SU-DHL-6 (cell line): ENCODE results near the gene DMAC1.
A peak's percentile ranks its signal among the peaks of the same experiment; 100 is the strongest.

Source experiments
- H2AFZ ChIP-seq: fragments of 200-600 bp; sonication (generic); 2 replicates; pipeline ENCODE4 v1.6.1; 2014; ENCODE audit warnings: low read depth, mild to moderate bottlenecking, moderate library complexity, mixed read lengths, antibody characterized with exemption, low read length; ENCODE audit not compliant: severe bottlenecking
- H3F3A ChIP-seq: fragments of 200-600 bp; shearing (Covaris generic); 2 replicates; pipeline ENCODE4 v1.6.0; 2016; ENCODE audit warnings: antibody characterized with exemption, mild to moderate bottlenecking; ENCODE audit not compliant: insufficient read depth
- H3K27ac ChIP-seq: fragments of 200-600 bp; sonication (generic); 2 replicates; pipeline ENCODE4 v1.5.1; 2016; ENCODE audit warnings: low read depth, mild to moderate bottlenecking, low read length, moderate library complexity, mixed read lengths
- H3K27me3 ChIP-seq: fragments of 200-600 bp; sonication (generic), shearing (Covaris generic); 2 replicates; pipeline ENCODE4 v1.6.0; 2014; ENCODE audit warnings: mild to moderate bottlenecking, low read length
- H3K36me3 ChIP-seq: fragments of 200-600 bp; sonication (generic); 2 replicates; pipeline ENCODE4 v1.6.1; 2014; ENCODE audit warnings: mild to moderate bottlenecking, low read length, mixed read lengths
- H3K4me2 ChIP-seq: fragments of 300-600, 200-600 bp; shearing (Covaris generic), sonication (generic); 2 replicates; pipeline ENCODE4 v1.6.0; 2014; ENCODE audit warnings: low read length, low read depth, mild to moderate bottlenecking; ENCODE audit not compliant: poor library complexity, severe bottlenecking
- H3K4me3 ChIP-seq: fragments of 200-600 bp; sonication (generic); 2 replicates; pipeline ENCODE4 v1.5.1; 2014; ENCODE audit warnings: antibody characterized with exemption, low read length, mild to moderate bottlenecking, mixed read lengths; ENCODE audit not compliant: insufficient read depth, poor library complexity, severe bottlenecking
- H3K79me2 ChIP-seq: fragments of 200-600 bp; sonication (generic); 2 replicates; pipeline ENCODE4 v1.6.1; 2014; ENCODE audit warnings: mild to moderate bottlenecking, low read length, moderate library complexity; ENCODE audit not compliant: insufficient read depth
- H3K9ac ChIP-seq: fragments of 200-600 bp; sonication (generic); 2 replicates; pipeline ENCODE4 v1.7.0; 2014; ENCODE audit warnings: mild to moderate bottlenecking, low read length
- H3K9me2 ChIP-seq: fragments of 200-600 bp; sonication (generic); replicated peaks from 2 replicates; pipeline ENCODE4 v1.6.1; 2014; ENCODE audit warnings: low read length; ENCODE audit not compliant: insufficient read depth
- H3K9me3 ChIP-seq: fragments of 200-600 bp; sonication (generic); 2 replicates; pipeline ENCODE4 v1.6.1; 2014; ENCODE audit warnings: low read length, mixed read lengths; ENCODE audit not compliant: insufficient read depth
- H4K20me1 ChIP-seq: fragments of 200-600 bp; sonication (generic); 2 replicates; pipeline ENCODE4 v1.6.1; 2014; ENCODE audit warnings: low read depth, mild to moderate bottlenecking, antibody characterized with exemption, low read length, moderate library complexity, mixed read lengths
- EZH2phosphoT487 ChIP-seq: fragments of 200-600 bp; sonication (generic), shearing (Covaris generic); conservative IDR thresholded peaks from 2 replicates; pipeline ENCODE4 v1.6.1; 2018; ENCODE audit warnings: mild to moderate bottlenecking, antibody characterized with exemption, low read length, moderate library complexity, mixed read lengths
- TF ChIP-seq, protein P1 (sequence below): fragments of 200-600 bp; sonication (generic); IDR thresholded peaks from one replicate; pipeline ENCODE4 v1.5.1; 2017; ENCODE audit warnings: antibody characterized with exemption, mild to moderate bottlenecking, low read length, moderate library complexity; ENCODE audit not compliant: insufficient read depth, poor library complexity, severe bottlenecking

The DMAC1 gene, protein sequence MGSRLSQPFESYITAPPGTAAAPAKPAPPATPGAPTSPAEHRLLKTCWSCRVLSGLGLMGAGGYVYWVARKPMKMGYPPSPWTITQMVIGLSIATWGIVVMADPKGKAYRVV

DNA sequence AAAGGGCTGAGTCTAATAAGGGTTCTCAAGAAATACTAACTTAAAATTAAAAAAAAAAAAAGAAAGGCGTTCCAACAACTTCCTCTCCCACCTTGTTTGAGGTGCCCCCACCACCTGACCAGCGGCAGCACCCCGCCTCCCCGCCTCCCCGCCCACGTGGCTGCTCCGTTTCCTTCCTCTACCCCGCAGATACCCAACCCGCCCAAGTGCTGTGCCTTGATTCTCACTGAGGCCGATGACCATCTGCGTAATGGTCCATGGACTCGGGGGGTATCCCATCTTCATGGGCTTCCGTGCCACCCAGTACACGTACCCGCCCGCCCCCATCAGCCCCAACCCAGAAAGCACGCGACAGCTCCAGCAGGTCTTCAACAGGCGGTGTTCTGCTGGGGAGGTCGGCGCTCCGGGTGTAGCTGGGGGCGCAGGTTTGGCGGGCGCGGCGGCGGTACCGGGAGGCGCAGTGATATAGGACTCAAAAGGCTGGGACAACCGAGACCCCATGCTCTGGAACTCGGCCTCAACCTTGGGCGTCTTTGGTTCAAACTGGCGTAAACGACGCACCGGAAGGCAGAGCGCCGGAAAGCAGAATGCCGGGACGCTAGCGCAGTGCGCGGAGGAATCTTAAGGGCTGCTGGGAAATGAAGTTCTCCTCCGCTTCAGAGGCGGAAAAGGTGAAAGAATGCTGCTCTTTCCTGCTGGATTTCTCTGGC, at the start of gene DMAC1:
Gene DMAC1, minus strand, starts transcription at position 545 of the 710 bp plus-strand sequence. Its CDS starts 44 bp downstream, at position 501.
- H3K9me3 ChIP-seq: no peaks in the 10 kb centered on the region
- H3K79me2 ChIP-seq: peaks cover 8% of the 10 kb centered on the region; the same call in 1 of the 2 replicates
- peak within 1 kb of the TSS; percentile 73 for H3K27ac ChIP-seq
- H3K4me3 ChIP-seq: peak within 1 kb of the TSS; percentile 73
- H3F3A ChIP-seq: no peaks in the 10 kb centered on the region
- no peaks in the 10 kb centered on the region for H3K9me2 ChIP-seq
- H3K27me3 ChIP-seq: no peaks in the 10 kb centered on the region
- peak within 1 kb of the TSS; percentile 83 for H3K9ac ChIP-seq
- H4K20me1 ChIP-seq: no peaks in the 10 kb centered on the region
- no peak for TF ChIP-seq EZH2phosphoT487
- TF ChIP-seq, protein P1, sequence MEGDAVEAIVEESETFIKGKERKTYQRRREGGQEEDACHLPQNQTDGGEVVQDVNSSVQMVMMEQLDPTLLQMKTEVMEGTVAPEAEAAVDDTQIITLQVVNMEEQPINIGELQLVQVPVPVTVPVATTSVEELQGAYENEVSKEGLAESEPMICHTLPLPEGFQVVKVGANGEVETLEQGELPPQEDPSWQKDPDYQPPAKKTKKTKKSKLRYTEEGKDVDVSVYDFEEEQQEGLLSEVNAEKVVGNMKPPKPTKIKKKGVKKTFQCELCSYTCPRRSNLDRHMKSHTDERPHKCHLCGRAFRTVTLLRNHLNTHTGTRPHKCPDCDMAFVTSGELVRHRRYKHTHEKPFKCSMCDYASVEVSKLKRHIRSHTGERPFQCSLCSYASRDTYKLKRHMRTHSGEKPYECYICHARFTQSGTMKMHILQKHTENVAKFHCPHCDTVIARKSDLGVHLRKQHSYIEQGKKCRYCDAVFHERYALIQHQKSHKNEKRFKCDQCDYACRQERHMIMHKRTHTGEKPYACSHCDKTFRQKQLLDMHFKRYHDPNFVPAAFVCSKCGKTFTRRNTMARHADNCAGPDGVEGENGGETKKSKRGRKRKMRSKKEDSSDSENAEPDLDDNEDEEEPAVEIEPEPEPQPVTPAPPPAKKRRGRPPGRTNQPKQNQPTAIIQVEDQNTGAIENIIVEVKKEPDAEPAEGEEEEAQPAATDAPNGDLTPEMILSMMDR: no peak
- H3K36me3 ChIP-seq: peaks cover 20% of the 10 kb centered on the region; the same call in 1 of the 2 replicates
- H2AFZ ChIP-seq: peak within 1 kb of the TSS; percentile 96
- peak within 1 kb of the TSS; percentile 77 for H3K4me2 ChIP-seq

DNA sequence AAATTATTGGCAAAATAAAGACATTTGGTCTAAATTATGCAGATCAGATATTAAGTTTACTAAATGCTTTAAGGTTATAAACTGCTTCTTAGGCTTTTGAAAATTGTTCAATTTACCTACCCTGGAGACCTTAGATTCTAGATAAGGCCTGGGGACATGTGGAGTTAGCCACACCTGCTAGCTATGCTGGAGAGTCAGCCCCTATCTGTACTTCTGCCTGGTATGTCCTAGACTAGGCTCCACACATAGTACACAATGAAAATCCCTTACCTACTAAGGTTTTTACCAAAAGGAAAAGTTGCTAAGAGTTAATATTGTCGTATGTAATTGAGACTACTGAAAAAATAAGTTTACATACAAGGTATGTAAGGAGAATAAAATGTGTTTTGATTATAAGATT, 49.8 kb upstream of the DMAC1 start:
- H3K27ac ChIP-seq: no peak overlapping the region
- no peaks in the 10 kb centered on the region for H3K27me3 ChIP-seq
- H3K9me2 ChIP-seq: 0 out of 2 replicates have a peak, but pooled peaks cover 5% of the 10 kb centered on the region
- no peak overlapping the region for H2AFZ ChIP-seq
- H3K36me3 ChIP-seq: no peaks in the 10 kb centered on the region
- TF ChIP-seq, protein P1: no peak
- TF ChIP-seq EZH2phosphoT487: no peak
- H4K20me1 ChIP-seq: no peaks in the 10 kb centered on the region
- no peak overlapping the region for H3K4me3 ChIP-seq
- H3K9me3 ChIP-seq: no peaks in the 10 kb centered on the region
- H3K9ac ChIP-seq: no peak overlapping the region
- no peaks in the 10 kb centered on the region for H3K79me2 ChIP-seq
- no peak overlapping the region for H3K4me2 ChIP-seq
- H3F3A ChIP-seq: no peaks in the 10 kb centered on the region

DNA sequence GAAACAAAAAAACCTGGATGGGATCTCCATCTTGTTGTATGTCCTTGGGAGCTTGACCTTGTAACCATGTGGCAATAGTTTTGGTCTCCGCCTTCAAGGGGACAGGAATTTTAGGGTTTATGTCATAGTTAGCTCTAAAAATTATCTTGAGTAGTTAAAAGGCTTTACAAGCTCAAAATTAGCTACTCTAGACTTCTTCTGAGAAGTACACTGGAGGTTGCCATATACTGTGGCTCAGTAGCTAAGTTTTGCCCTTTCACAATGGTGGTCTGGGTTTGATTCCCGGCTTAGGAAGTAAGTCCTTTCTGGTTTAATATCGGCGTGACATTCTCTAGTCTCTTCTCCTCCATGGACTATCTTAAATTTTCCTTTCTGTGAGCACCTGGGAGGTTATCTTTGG, 48.9 kb upstream of the DMAC1 start:
- no peaks in the 10 kb centered on the region for H3K27me3 ChIP-seq
- TF ChIP-seq, protein P1: no peak
- no peak for TF ChIP-seq EZH2phosphoT487
- no peak overlapping the region for H3K9ac ChIP-seq

More for the DNA sequence above, 48.9 kb upstream of the DMAC1 start:
- Histone ChIP-seq H3K9me2 (0 out of 2 replicates have a peak, but pooled peaks cover 2% of the 10 kb centered on the region), H3K27ac (no peak overlapping the region), H3K9me3 (no peaks in the 10 kb centered on the region), H3K79me2 (no peaks in the 10 kb centered on the region), H3K4me2 (no peak overlapping the region), H3K4me3 (no peak overlapping the region), H4K20me1 (no peaks in the 10 kb centered on the region), H3K36me3 (no peaks in the 10 kb centered on the region), H3F3A (no peaks in the 10 kb centered on the region), H2AFZ (no peak overlapping the region)
